ENCODE results near the gene ACP4.
A peak's percentile ranks its signal among the peaks of the same experiment; 100 is the strongest.

Gene ACP4

DNA sequence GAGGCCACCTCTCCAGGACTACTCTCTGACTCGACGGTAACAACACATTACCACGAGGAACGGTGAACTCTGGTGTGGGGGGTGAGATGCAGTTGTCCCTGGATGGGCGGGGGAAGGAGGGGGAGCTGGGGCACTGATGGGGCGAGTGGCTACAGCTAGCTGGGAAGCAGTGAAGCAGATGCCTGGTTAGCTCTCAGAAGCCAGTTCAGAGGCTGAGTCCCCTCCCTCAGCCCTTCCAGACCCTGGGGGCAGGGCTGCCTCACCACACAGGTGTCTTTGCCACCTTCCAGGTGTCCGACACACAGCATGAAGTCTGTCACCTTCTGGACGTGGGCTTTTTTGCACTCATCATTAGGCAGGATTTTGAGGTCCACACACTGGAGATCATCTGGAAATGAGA, 29.4 kb downstream of the ACP4 start:
- H3K9me3 ChIP-seq (ENCODE audit: insufficient read depth, low read length): no peaks in the 10 kb centered on the region
- H2AFZ ChIP-seq (ENCODE audit: low read depth, low read length): no peak overlapping the region
- H3K4me1 ChIP-seq (ENCODE audit: low read length): peaks cover 45% of the 10 kb centered on the region
- H3K9ac ChIP-seq (ENCODE audit: low read length): peak overlapping the region; percentile 59; the same call in 1 of the 2 replicates
- peaks cover 48% of the 10 kb centered on the region for H3K27me3 ChIP-seq (ENCODE audit: low read depth, low read length)
- H3K4me2 ChIP-seq (ENCODE audit: low read length): peak overlapping the region; percentile 94
- TF ChIP-seq, protein P1, sequence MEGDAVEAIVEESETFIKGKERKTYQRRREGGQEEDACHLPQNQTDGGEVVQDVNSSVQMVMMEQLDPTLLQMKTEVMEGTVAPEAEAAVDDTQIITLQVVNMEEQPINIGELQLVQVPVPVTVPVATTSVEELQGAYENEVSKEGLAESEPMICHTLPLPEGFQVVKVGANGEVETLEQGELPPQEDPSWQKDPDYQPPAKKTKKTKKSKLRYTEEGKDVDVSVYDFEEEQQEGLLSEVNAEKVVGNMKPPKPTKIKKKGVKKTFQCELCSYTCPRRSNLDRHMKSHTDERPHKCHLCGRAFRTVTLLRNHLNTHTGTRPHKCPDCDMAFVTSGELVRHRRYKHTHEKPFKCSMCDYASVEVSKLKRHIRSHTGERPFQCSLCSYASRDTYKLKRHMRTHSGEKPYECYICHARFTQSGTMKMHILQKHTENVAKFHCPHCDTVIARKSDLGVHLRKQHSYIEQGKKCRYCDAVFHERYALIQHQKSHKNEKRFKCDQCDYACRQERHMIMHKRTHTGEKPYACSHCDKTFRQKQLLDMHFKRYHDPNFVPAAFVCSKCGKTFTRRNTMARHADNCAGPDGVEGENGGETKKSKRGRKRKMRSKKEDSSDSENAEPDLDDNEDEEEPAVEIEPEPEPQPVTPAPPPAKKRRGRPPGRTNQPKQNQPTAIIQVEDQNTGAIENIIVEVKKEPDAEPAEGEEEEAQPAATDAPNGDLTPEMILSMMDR (IDR thresholded peaks at IDR 0.05; ENCODE audit: low read depth, low read length): no peak
- TF ChIP-seq EZH2phosphoT487 (IDR thresholded peaks at IDR 0.05; ENCODE audit: low read depth): no peak
- peak overlapping the region; percentile 79 for H3K4me3 ChIP-seq (ENCODE audit: low read length)
- no peaks in the 10 kb centered on the region for H3K79me2 ChIP-seq (ENCODE audit: low read length)
- H3K36me3 ChIP-seq (replicated peaks; ENCODE audit: low read depth, low read length): no peaks in the 10 kb centered on the region
- no peak overlapping the region for H3K27ac ChIP-seq (ENCODE audit: low read length)
- no peaks in the 10 kb centered on the region for H4K20me1 ChIP-seq (ENCODE audit: insufficient read depth, low read length)

- peak overlapping the region; percentile 14; the same call in 1 of the 2 replicates for H3K27ac ChIP-seq (ENCODE audit: low read length)
- H3K27me3 ChIP-seq (ENCODE audit: low read depth, low read length): peaks cover 45% of the 10 kb centered on the region
- no peaks in the 10 kb centered on the region for H3K9me3 ChIP-seq (ENCODE audit: insufficient read depth, low read length)
- H3K4me2 ChIP-seq (ENCODE audit: low read length): peak overlapping the region; percentile 94
- peak overlapping the region; percentile 79 for H3K4me3 ChIP-seq (ENCODE audit: low read length)
- peaks cover 45% of the 10 kb centered on the region for H3K4me1 ChIP-seq (ENCODE audit: low read length)
- H3K79me2 ChIP-seq (ENCODE audit: low read length): no peaks in the 10 kb centered on the region
- peak overlapping the region; percentile 59 for H3K9ac ChIP-seq (ENCODE audit: low read length)
- 0 out of 2 replicates have a peak overlapping the region, but pooled peaks have one; percentile 65 for H2AFZ ChIP-seq (ENCODE audit: low read depth, low read length)
- no peak for TF ChIP-seq EZH2phosphoT487 (IDR thresholded peaks at IDR 0.05; ENCODE audit: low read depth)
- TF ChIP-seq, protein P1 (IDR thresholded peaks at IDR 0.05; ENCODE audit: low read depth, low read length): no peak
- H3K36me3 ChIP-seq (replicated peaks; ENCODE audit: low read depth, low read length): no peaks in the 10 kb centered on the region
- H4K20me1 ChIP-seq (ENCODE audit: insufficient read depth, low read length): no peaks in the 10 kb centered on the region
Observed at GRCh38 chr19:50820086-50820485, 29.9 kb downstream of the ACP4 start.

GRCh38 chr19:50820549-50821247, 30.5 kb downstream of the ACP4 start:
- Histone ChIP-seq H3K9ac (ENCODE audit: low read length) (peak overlapping the region; percentile 59), H3K36me3 (replicated peaks; ENCODE audit: low read depth, low read length) (no peaks in the 10 kb centered on the region), H3K27ac (ENCODE audit: low read length) (peak overlapping the region; percentile 14; the same call in 1 of the 2 replicates), H3K27me3 (ENCODE audit: low read depth, low read length) (peaks cover 45% of the 10 kb centered on the region), H3K9me3 (ENCODE audit: insufficient read depth, low read length) (no peaks in the 10 kb centered on the region), H3K79me2 (ENCODE audit: low read length) (no peaks in the 10 kb centered on the region), H3K4me2 (ENCODE audit: low read length) (peak overlapping the region; percentile 94), H2AFZ (ENCODE audit: low read depth, low read length) (peak overlapping the region; percentile 65), H3K4me3 (ENCODE audit: low read length) (peak overlapping the region; percentile 79), H3K4me1 (ENCODE audit: low read length) (peaks cover 45% of the 10 kb centered on the region), H4K20me1 (ENCODE audit: insufficient read depth, low read length) (no peaks in the 10 kb centered on the region)
- TF ChIP-seq, protein P1 (IDR thresholded peaks at IDR 0.05; ENCODE audit: low read depth, low read length): no peak
- no peak for TF ChIP-seq EZH2phosphoT487 (IDR thresholded peaks at IDR 0.05; ENCODE audit: low read depth)

- Histone ChIP-seq H3K36me3 (replicated peaks; ENCODE audit: low read depth, low read length) (no peaks in the 10 kb centered on the region), H3K79me2 (ENCODE audit: low read length) (no peaks in the 10 kb centered on the region), H3K4me3 (ENCODE audit: low read length) (peak overlapping the region; percentile 79), H3K9ac (ENCODE audit: low read length) (peak overlapping the region; percentile 54; the same call in 1 of the 2 replicates), H3K4me2 (ENCODE audit: low read length) (peak overlapping the region; percentile 94), H3K9me3 (ENCODE audit: insufficient read depth, low read length) (no peaks in the 10 kb centered on the region), H3K27ac (ENCODE audit: low read length) (no peak overlapping the region), H3K27me3 (ENCODE audit: low read depth, low read length) (peaks cover 45% of the 10 kb centered on the region), H4K20me1 (ENCODE audit: insufficient read depth, low read length) (no peaks in the 10 kb centered on the region), H3K4me1 (ENCODE audit: low read length) (peaks cover 45% of the 10 kb centered on the region), H2AFZ (ENCODE audit: low read depth, low read length) (peak overlapping the region; percentile 60; the same call in 1 of the 2 replicates)
- TF ChIP-seq EZH2phosphoT487 (IDR thresholded peaks at IDR 0.05; ENCODE audit: low read depth): no peak
- TF ChIP-seq, protein P1 (IDR thresholded peaks at IDR 0.05; ENCODE audit: low read depth, low read length): no peak
Observed at GRCh38 chr19:50821248-50821612, 31.0 kb downstream of the ACP4 start.

All from OCI-LY3 (cell line).